HG03025 (cell line): ENCODE results near the gene YARS1.
A peak's percentile ranks its signal among the peaks of the same experiment; 100 is the strongest.

ENCODE experiments used
- ATAC-seq: cut with Tn5 transposase; IDR thresholded peaks from one replicate; pipeline ENCODE4 v1.9.1; 2021; ENCODE audit warnings: mild to moderate bottlenecking, moderate library complexity; ENCODE audit not compliant: unreplicated experiment, low FRiP score

YARS1 gene

DNA sequence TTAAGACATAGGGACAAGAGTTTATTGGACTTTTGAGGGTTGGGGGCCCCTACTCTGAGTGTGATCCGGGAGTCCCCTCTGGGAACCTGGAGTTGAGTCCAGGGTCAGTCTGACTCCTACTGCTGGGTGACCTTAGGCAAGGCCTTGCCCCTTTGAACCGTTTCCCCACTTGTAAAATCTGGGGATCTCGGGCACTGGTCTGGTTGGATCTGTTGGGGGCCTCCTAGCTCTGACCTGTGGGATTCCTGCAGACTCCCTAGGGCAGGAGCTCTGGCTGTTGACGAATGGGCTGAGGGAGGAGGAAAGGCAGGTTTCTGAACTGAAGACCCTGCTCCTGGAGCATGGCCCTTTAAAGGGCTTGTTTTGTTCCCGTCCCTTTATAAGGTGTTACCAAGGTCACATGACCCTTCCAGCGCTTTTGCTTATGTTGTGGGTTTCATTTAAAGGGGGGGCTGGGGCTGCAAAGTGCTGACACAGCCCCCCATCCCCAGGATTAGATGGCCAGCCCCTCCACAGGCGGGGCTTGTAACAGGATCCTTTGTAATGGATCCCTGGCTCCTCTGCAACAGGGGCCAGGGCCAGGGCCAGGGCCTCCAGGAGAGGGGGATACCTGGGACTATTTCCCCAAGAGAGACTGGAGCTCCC lies 50.7 kb downstream of the YARS1 start:
- ATAC-seq, result no peak

DNA sequence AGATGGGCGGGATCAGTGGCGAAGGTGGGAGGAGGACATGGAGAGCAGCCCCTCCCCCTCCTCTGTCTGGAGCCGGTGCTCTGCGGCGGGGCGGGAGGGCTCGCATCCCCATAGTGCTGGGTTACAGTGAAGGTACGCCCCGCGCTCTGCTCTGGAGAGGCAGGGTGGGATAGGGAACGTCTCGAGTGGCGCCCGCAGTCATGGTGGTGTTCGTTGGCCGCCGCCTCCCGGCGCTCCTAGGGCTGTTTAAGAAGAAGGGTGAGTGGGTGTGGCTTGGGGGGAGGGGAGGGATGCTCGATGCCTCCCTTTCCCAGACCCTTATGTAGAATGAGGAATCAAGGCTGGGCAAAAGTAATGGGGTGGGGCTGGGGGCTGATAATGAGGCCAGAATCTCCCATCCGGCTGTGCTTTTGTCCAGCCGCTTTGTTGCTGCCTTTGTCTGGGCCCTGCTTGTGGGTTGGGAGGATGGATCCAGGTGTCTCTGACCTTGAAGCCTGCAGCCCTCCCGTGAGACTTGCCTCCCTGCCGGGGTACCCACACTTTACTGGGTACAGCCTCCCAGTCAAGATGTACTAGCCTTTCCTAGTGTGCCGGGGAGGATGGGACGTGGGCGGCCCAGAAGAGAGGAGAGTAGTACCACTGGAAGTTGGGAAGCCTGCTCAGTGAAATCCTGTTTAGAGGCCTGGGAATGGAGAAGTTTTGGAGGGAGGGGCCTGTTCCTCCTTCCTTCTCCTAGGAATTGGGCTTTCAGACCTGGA lies 51.4 kb downstream of the YARS1 start:
- no peak for ATAC-seq

DNA sequence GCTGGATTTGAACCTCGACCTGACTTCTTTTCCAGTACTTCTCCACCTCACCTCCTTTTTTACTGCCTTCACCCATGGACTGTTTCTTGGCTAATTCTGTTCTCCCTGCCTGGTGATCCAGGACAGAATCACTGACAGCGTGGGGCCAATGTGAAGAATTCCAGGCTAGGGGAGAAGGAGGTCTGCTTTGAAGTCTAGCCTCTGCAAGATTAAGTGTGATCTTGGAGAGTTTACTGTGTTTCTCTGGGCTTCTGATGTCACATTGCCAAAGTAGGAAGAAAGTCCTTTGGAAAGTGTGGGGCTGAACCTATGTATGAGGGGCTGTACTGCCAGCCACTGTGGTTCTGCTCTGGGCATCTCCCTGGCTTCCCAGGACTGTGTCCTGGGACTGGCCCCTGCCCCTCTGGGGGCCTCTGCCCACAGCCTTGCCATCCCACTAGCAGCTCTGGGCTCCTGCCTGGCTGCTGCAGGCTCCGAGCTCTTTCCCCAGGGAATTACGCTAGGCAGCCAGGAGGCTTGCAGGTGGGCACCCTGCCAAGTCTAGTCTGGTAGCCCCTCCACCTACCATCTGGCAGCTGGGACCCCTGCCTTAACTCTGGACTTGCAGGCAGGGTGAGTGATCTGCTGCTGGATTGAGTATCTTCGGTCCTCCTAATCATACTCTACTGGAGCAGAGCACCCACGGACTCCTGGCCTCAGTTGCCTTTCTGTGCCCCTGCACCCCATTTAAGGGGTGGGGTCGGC lies 52.2 kb downstream of the YARS1 start:
- no peak for ATAC-seq

DNA sequence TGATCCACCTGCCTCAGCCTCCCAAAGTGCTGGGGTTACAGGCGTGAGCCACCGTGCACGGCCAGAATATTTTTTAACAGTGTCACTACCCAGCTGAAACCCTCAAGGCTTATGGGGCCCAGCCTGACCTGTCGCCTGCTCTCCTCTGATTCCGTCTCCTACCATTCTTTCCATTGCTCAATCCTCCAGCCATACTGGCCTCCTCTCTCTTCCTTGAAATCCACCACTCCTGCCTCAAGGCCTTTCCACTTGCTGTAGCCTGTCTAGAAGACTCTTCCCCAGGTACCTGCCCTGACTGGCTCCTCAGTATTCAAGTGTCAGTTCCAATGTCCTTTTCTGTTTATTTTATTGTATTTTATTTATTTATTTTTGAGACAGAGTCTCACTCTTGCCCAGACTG lies 53.9 kb downstream of the YARS1 start:
- no peak for ATAC-seq

DNA sequence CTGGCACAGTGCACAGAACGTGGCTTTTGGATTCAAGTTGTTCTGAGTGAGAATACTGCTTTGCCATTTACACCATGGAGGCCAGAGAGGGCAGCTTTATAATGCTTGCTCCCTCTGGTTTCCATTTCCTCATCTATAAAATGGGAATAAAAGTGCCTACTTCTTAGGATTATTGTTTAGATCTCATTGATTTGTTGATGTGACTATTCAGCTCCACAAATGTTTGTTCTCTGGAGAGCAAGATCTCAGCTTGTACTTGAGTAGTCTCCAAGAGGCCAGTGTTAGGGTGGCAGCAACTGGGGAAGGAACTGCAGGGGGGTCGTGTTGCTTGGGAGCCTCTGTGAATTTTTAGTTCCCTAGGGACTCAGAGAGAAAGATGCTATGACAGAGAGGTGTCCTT lies 55.2 kb downstream of the YARS1 start:
- ATAC-seq, result no peak

DNA sequence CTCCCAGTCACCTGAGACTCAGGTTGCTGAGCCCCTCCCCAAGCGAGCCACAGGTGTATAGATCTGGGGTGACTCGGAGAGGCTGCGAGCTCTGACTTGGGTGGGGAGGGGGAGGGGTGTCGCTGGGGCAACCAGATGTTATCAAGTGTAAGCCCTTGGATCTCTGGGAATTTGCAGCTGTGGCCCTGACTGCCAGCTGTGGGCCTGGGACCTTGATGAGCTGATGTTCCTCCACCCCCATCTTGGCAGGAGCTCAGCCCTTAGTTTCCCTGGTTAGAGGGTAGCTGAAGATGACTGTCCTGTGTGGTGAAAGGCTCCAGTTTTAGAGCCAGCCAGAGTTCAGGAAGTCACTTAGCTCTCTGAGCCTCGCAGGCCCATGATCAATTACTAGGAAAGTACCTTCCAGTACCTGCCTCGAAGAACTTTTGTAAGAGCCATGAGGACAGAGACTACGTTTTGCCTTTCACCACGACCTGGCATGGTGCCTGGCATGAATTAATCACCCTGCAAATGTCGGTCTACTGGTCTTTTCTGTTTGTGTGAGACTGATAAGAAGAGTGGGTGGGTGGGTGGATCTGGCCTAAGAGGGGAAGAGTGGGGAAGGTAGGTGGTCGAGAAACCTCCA lies 55.8 kb downstream of the YARS1 start:
- no peak for ATAC-seq

DNA sequence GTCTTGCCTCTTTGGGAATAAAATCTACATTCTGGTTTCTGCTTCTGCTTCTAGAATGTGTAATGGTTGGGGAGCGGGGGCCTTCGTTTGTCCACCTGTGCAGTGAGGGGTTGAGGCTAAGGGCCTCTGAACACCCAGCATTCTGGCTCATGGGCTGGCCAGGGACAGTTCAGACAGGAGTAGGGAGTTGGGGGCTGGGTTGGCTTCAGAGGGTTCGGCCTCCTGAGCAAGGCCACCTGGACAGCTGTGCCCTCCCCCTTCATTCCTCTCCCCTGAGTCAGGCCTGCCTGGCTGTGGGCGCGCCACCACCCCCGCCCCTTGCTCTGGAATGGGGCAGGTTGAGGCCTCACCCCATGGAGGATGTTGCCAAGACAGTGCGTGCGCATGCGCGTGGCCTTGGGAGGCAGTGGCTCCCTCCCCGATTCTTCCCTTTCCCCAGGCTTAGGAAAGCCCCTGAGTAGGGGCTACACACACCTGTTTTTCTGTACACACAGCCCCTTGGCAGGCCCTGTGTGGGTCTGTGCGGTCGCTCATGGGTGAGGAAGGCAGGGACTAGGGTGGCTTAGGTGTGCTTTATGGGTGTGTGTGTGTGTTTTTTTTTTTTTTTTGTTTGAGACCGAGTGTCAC lies 57.0 kb downstream of the YARS1 start:
- no peak for ATAC-seq

DNA sequence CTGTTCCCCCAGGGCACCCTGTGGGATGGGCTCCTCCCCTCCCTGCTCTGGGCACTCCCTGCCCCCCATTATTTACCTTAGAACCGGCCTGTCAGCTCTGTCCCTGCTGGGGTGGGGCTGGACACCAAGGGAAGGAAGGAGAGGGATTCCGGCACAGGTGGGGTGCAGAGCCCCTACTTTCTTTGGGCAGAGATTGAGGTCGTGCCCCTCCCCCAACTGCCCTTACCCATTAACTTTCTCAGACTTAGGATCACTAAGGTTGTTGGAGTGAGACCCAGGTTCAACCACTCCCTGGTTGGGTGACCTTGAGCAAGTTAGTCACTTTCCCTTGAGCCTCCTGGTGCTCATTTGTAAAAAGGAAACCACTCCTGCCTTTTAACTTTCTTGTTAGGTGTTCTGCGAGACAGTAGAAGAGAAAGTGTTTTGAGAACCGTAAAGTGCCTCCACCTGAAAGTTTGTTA lies 57.6 kb downstream of the YARS1 start:
- no peak for ATAC-seq

DNA sequence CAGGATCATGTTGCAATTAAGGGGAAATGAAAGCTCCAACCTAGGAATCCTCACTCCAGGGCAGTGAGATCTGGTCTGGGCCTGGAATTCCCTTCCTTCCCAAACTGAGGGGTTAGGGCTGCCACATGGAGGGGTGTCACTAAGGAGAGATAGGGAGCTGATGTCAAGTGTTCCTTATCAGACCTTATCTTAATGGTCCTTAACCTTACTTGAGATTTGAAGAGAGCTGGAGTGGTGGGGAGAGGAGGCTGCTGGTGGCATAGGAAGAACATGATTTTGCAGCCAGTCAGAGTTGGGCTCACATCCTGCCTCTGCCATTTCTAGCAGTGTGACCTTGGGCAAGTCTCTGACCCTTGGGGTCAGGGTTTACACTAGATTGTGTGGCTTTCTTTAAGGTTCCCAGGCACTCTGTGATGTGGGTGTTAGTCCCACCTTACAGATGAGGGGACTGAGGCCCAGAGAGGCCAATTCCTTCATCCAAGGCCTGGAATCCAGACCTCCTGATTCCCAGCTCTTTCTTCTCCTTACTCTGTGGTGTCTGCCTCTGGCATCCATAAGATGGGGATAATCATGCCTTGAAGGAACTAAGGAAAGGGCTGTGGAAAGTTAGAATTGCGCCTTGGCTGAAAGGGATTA lies 58.2 kb downstream of the YARS1 start:
- no peak for ATAC-seq

DNA sequence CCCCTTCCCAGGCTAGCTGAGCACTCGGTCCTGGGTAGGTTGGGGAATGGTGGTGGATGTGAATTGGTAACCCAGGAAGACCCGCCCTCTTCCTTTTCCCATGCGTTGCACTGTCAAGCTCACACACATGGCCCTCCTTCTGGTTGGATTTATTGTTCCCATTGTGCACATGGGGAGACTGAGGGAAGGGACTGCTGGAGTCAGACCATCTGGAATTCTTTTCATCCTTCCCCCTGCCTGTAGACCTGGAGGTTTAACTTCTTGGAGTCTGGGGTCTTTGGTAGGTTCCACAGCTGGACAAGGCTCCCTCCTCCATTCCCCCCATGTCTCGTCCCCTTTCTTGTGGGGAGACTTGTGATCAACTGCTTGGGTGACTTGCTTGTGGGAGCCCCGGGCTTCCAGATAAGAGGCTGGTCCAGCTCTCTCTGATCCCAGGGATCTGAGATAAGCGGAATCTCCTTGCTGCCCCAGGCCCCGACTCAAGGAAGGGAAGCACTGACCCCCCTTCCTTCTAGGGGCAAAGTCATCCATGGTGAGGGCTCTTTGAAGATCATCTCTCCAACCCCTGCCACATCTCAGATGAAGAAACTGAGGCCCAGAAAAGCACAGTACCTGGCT lies 58.9 kb downstream of the YARS1 start:
- ATAC-seq, result no peak

DNA sequence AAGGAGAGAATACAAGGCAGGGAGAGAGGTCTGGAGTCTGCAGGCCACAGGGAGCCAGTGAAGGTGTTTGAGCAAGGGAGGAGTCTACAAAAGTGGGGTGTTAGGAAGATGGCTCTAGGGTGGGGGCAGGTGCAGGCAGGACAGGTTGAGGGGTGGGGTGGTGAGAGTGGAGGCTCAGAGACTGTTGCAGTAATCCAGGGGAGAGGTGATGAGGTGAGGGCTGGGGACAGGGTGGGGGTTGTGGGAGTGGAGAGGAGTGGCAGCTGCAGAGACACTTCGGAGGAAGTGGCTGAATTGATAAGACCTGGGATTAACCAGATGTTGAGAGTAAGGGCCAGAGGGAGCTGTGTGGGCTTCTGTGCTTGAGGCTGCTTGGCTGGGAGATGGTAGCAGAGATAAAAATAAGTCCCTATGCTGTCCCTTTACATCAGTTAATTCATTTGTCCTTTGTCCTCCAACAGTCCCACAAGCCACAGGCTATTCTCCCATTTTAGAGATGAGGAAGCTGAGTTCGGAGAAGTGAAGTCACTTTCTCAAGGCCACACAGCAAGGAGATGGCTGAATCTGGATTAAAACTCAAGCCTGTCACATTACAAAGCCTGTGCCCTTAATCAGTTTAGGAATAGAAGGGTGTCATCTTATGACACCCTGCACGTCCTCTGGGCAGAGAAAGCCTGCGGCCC lies 59.8 kb downstream of the YARS1 start:
- ATAC-seq, result no peak

DNA sequence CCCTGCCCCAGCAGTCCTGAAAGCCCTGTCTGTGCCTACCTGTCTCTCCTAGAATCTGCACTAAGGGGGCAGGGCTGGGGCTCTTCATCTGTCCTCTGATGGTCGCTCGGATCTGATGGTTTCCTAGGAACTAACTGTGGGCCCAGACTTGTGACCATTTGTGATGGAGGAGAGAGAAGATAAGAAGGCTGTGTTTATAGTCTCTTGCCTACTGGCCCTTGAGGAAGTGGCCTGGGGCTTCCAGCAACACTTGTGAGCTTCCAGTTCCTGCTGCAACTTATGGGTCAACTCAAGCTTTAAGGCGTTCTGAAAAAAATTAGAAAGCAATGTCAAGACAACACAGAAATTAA lies 61.4 kb downstream of the YARS1 start:
- ATAC-seq, result no peak

DNA sequence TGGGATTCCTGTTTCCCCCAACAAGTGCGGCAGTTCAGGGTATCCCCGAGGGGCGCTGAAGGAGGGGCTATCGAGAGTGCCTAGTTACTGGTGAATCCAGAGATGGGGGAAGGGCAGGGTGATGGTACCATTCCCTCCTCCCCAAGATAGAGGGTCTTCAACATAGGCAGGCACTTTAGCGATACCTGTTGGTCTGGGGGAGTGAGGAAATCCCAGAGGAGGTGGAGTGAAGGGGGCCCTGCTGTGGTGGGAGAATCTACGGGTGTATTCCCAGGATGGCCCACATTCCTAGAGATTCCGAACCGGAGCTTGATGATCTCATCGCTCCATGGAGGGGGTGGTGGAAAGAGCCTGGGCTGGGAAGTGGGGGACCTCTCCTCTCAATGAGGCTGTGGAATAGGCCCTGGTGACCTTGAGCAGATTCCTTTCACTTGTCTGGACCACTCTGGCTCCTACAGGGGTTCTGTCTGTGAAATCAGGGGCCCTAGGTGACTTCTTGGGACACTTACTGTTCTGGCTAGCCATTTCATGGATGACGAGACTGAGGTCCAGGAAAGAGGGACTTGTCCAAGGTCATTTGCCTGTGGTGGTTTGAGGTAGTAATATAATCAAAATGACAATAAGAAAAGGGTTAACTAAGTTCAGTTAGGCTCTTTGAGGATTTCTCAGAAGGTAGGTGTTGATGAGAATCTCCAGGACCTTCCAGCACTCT lies 61.9 kb downstream of the YARS1 start:
- no peak for ATAC-seq

DNA sequence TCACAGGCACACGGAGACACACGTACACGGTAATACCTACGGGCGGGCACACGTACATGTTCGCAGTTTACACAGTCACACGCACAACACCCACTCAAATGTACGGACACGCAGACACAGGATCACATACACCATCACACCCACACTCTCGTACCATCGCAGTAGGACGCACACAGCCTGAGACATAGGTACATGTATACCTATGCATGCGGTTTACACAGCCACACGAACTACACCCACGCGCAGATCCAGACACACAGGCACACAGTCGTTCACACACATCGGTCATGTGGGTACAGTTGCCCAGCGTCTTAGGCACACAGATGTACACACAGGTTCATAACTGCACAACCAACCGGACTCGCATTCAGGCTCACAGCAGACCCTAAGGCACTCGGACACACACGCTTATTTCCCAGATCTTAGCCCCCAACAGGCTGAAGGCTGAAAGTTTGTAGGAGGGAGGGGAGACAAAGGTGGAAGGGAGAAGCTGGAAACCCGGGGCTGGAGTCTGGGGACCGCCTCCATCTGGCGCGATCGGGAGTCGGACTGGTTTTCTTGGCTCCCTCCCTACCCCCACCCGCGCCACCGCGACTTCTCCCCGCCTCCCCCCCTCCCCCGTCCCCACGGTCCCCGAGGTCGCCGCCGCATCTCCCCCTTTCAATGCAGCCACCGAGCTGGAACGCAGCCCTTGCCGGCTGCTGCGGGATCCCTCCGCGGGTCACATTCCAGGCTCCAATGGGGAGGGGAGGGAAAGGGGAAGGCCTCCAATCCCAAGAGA lies 62.7 kb downstream of the YARS1 start:
- no peak for ATAC-seq

DNA sequence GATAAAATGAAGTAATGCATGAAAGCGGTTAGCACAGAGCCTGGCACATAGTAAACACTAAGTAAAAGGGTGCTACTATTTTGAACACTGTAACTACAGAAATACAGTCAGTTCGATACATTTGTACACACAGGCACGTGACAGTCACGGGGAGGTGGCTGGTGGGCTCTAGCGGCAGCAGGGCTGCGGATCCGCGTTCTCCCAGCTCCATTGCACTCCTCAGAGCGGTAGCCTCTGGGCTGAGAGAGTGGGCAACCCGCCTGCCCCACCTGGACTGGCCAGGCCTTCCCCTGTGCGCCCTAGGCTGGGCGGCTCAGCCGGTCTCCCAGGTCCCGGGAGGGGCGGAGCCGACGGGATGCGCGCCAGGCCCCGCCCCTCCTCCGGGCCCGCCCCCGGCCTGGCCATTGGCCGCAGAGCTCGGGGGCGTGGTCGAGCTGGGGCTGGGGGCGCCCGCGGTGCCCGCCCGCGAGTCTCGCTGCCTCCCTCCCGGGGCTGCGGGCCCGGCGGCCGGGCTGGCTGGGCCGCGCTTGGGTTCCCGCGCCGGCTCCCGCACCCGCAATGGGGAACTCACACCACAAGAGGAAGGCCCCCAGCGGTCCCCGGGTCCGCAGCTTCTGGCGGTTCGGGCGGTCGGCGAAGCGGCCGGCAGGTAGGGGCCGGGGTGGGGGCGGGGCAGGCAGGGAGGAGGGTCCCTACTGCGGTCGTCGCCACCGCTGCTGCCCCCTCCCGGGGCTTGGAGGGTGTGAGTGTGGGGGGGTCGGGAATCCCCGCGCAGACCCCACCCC lies 63.4 kb downstream of the YARS1 start:
- peak; percentile 62 for ATAC-seq

DNA sequence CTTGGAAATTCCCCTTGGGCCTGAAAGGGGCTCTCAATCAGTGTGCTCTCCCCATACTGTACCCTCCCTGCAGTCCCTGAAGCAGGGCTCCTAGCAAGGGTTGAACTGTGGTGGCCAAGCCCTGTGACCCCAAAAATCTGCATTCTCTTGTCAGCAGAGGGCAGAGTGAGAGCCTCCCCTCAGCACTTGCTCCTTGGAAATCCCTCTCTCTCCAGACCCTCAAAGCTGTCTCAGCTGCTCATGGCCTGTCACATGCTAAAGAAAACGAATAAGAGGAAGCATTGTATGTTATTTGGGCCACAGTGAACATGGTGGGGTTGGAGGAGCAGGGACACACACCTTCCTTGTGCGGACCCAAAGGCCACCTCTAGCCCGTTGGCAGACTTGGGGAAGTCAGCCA lies 67.4 kb downstream of the YARS1 start:
- no peak for ATAC-seq

DNA sequence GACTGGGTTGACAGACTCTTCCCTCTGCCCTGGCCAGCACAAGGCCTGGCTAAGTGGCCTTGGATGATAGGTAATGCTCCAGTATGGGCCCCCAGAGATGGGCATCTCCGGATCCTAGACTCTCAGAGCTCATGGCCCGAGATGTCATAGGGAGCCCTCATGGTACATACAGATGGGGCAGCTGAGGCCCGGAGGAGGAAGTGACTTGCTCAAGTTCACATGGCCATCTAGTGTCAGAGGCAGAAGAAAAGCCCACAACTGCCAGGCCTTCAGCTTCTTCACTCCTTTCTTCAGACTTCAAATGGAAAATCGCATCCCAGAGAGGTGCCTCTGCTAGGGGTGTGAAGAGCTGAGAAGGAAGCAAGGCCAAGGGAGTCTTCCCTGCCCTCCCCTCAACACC lies 67.8 kb downstream of the YARS1 start:
- no peak for ATAC-seq
